Vagina (tissue), 2 donors: ENCODE results near the gene CFAP100. TPM values are rescaled to one million over a fixed set of nuclear protein-coding genes. Genes with fewer than 3 reads are reported as not detected.

Experiments used
- DNase-seq, 2 donors: peaks; one replicate each; pipeline ENCODE4 v3.0.0-alpha.2; 2017; ENCODE audit errors: extremely low spot score in 2 of 2
- H3K27ac ChIP-seq: fragments of 200-600 bp; sonication (generic); one replicate; pipeline ENCODE4 v1.5.1; 2019
- H3K27me3 ChIP-seq: fragments of 200-600 bp; sonication (generic); one replicate; pipeline ENCODE4 v1.5.1; 2019
- H3K36me3 ChIP-seq, 2 donors: fragments of 200-600 bp; sonication (generic); one replicate each; pipeline ENCODE4 v1.5.1; 2017 to 2019
- H3K4me1 ChIP-seq: fragments of 200-600 bp; sonication (generic); one replicate; pipeline ENCODE4 v1.5.1; 2019
- H3K4me3 ChIP-seq, 2 donors: fragments of 200-600 bp; sonication (generic); 1 replicate in 1 of 2; 2 replicates in 1 of 2; pipeline ENCODE4 v1.5.1; 2016 to 2019
- H3K9me3 ChIP-seq: fragments of 200-600 bp; sonication (generic); one replicate; pipeline ENCODE4 v1.5.1; 2019
- POLR2A ChIP-seq, 2 donors: fragments of 450-650 bp; IDR thresholded peaks; one replicate each; pipeline ENCODE4 v1.6.1; 2017; ENCODE audit warnings: antibody characterized with exemption in 2 of 2, mild to moderate bottlenecking in 2 of 2, moderate library complexity in 2 of 2
- POLR2AphosphoS5 ChIP-seq, 2 donors: sonication (generic); formaldehyde crosslinking; IDR thresholded peaks; one replicate each; pipeline ENCODE4 v1.9.0; 2017; ENCODE audit warnings: antibody characterized with exemption in 2 of 2, mild to moderate bottlenecking in 2 of 2, low read depth in 1 of 2; ENCODE audit not compliant: insufficient read depth in 1 of 2
- intact Hi-C: fragments of 100-400 bp; cut with DNase I; formaldehyde crosslinking; loops from one replicate; pipeline ENCODE4 v1.15.1; 2023
- total RNA-seq: library from RNA; depleted of rRNA; stranded (reverse); fragments of >200 nt; gene quantifications from one replicate; pipeline ENCODE4 v1.2.3, GENCODE V29; 2016
- TF ChIP-seq, protein P1 (sequence below), 3 experiments: fragments of 450-650 bp in 2 of 3; fragments of 200-600 bp in 1 of 3; sonication (generic) in 1 of 3; IDR thresholded peaks; one replicate each; pipeline ENCODE4 v1.5.1; 2017 to 2019; ENCODE audit warnings: antibody characterized with exemption in 3 of 3, mild to moderate bottlenecking in 2 of 3, moderate library complexity in 2 of 3

The CFAP100 gene
- total RNA-seq, 1 donor from 2014 or later: not detected

DNA sequence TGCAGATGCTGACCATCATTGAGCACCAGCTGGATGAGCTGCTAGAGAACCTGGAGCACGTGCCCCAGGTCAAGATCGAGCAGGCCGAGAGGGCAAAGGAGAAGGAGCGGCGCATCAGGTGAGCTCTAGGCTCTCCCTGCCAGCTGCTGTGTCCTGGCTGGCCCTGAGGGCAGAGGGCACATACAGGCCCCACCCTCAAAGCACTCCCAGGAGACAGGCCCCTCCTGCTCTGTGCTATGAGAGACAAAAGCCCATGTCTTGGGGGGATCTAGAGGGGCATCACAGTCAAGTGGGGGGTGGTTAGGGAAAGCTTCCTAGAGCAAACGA is 39.5 kb downstream of the CFAP100 start:
- Histone ChIP-seq H3K4me3 (no peak overlapping the region), H3K9me3 (no peaks in the 10 kb centered on the region), H3K4me1 (no peaks in the 10 kb centered on the region), H3K36me3 (peaks cover 0 to 18% of the 10 kb centered on the region in 2 donors), H3K27me3 (no peaks in the 10 kb centered on the region), H3K27ac (no peak overlapping the region)
- peak; percentile 56 to 89 for DNase-seq
- intact Hi-C loops: no loop called here
- TF ChIP-seq, protein P1, sequence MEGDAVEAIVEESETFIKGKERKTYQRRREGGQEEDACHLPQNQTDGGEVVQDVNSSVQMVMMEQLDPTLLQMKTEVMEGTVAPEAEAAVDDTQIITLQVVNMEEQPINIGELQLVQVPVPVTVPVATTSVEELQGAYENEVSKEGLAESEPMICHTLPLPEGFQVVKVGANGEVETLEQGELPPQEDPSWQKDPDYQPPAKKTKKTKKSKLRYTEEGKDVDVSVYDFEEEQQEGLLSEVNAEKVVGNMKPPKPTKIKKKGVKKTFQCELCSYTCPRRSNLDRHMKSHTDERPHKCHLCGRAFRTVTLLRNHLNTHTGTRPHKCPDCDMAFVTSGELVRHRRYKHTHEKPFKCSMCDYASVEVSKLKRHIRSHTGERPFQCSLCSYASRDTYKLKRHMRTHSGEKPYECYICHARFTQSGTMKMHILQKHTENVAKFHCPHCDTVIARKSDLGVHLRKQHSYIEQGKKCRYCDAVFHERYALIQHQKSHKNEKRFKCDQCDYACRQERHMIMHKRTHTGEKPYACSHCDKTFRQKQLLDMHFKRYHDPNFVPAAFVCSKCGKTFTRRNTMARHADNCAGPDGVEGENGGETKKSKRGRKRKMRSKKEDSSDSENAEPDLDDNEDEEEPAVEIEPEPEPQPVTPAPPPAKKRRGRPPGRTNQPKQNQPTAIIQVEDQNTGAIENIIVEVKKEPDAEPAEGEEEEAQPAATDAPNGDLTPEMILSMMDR (IDR thresholded peaks at IDR 0.05): no peak
- TF ChIP-seq POLR2AphosphoS5 (IDR thresholded peaks at IDR 0.05; ENCODE audit: insufficient read depth in 1 of 2, low read depth in 1 of 2) (no peak), POLR2A (IDR thresholded peaks at IDR 0.05) (no peak)

DNA sequence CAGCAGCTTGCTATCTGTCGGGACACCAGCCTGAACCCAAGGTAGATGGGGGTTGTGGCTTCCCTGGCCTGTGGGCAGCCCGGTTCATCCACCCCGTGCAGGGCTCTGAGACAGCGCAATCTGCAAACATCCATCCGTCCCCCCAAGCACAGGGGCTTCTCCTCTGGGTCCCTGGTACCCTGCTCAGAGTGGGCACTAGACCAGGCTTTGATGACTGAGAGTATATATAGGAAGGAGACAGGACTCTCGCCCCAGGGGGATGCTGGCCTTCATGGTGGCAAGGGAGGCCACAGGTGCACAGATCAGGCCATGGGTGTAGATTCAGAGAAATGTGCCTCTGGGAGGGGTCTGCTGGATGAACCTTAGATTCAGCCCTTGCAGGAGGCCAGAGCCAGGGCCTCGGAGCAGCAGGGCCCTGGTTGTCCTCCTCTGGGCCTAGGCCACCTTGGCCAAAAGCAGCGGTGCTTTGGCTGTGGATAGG is 40.3 kb downstream of the CFAP100 start:
- TF ChIP-seq POLR2AphosphoS5 (IDR thresholded peaks at IDR 0.05; ENCODE audit: insufficient read depth in 1 of 2, low read depth in 1 of 2): no peak
- peaks cover 0 to 18% of the 10 kb centered on the region in 2 donors for H3K36me3 ChIP-seq
- intact Hi-C loops: no loop called here
- peak in 1 of 2 donors; percentile 72 for DNase-seq
- H3K27me3 ChIP-seq: no peaks in the 10 kb centered on the region
- no peak overlapping the region for H3K4me3 ChIP-seq
- no peaks in the 10 kb centered on the region for H3K9me3 ChIP-seq
- H3K4me1 ChIP-seq: no peaks in the 10 kb centered on the region
- no peak overlapping the region for H3K27ac ChIP-seq

DNA sequence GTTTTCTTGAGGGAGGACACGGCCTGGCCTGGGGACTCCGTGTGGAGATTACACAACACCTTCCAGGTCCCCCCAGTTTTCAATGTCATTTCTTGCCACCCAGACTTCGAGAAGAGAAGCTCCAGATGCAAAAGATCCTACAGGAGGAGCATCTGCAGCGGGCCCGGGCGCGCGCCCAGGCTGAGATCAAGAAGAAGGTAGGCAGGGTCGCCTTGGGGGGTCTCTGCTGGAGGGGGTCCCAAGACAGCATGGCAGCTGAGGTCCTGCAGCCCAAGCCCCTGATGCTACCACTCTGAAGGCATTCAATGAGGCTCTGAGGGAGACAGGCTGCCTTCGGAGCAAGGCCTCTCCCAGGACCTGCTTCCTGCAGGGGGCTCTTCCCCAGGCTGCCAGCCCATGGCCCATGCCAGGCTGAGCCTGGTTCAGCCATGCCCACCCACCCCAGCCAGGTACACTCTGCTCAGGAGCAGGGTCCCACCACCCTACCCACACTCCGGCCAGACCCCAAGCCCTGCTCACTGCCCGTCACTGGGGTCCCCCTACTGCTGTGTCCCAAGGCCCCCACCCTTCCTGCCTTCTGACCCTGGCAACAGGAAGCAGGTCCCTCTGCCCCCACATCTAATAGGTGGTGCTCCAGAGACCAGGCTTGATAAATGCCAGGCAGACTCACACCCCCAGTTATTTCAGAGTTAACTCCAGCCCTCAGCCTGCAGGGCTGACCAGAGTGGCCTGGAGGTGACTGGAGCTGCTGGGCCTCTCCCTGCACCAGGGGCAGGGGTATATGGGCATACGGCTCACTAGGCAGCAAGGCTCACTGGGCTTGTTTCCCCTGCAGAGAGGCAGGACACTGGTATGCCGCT is 41.0 kb downstream of the CFAP100 start:
- peaks cover 0 to 18% of the 10 kb centered on the region in 2 donors for H3K36me3 ChIP-seq
- no peak overlapping the region for H3K27ac ChIP-seq
- DNase-seq: peak in 1 of 2 donors; percentile 65
- no peaks in the 10 kb centered on the region for H3K27me3 ChIP-seq
- intact Hi-C loops: no loop called here
- TF ChIP-seq, protein P1 (IDR thresholded peaks at IDR 0.05): no peak
- TF ChIP-seq POLR2A (IDR thresholded peaks at IDR 0.05): no peak
- TF ChIP-seq POLR2AphosphoS5 (IDR thresholded peaks at IDR 0.05; ENCODE audit: insufficient read depth in 1 of 2, low read depth in 1 of 2): no peak
- H3K4me3 ChIP-seq: no peak overlapping the region
- H3K9me3 ChIP-seq: no peaks in the 10 kb centered on the region
- H3K4me1 ChIP-seq: no peaks in the 10 kb centered on the region

DNA sequence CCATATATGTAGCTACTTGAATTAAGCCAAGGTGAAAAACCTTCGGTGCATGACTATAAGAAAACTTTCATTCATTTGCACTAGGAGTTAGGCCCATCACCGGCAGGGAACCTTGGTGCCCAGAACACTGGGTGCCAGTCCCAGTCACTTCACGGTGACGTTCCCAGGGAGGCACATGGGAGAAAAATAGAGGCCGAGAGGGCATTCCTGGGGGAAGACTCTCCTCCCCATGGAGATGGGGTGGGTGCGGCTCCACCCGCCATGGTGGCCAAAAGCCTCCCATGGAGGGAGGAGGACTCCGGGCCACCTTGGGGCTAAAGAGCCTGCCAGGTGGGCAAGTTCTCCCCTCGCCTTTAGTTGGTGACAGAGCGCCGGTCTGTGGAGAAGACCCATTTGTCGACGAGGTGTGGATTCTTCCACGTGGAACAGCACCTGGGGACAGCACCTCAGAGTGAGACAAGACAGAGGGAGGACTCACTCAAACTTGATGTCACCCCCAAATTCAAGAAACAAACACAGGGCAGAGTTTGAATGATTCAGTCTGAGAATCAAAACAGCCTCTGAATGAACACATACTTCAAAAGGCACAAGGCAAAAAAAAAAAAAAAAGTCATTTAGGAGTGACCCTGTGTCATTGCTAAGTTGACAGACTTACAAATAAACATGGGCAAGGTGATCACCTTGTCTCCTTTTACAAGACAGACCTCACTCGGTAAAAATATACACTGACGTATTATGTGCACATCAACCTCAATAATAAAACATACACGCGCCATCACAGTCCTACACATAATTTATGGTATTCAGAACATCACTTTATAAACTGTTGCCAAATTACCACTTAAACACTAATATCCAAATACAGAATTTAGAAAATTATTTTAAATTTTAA is 42.4 kb downstream of the CFAP100 start:
- no peak overlapping the region for H3K27ac ChIP-seq
- no peaks in the 10 kb centered on the region for H3K9me3 ChIP-seq
- TF ChIP-seq POLR2AphosphoS5 (IDR thresholded peaks at IDR 0.05; ENCODE audit: insufficient read depth in 1 of 2, low read depth in 1 of 2): no peak
- no peaks in the 10 kb centered on the region for H3K4me1 ChIP-seq
- peaks cover 0 to 18% of the 10 kb centered on the region in 2 donors for H3K36me3 ChIP-seq
- intact Hi-C loops: no loop called here
- no peak overlapping the region for H3K4me3 ChIP-seq
- H3K27me3 ChIP-seq: no peaks in the 10 kb centered on the region
- peak in 1 of 2 donors; percentile 40 for DNase-seq

DNA sequence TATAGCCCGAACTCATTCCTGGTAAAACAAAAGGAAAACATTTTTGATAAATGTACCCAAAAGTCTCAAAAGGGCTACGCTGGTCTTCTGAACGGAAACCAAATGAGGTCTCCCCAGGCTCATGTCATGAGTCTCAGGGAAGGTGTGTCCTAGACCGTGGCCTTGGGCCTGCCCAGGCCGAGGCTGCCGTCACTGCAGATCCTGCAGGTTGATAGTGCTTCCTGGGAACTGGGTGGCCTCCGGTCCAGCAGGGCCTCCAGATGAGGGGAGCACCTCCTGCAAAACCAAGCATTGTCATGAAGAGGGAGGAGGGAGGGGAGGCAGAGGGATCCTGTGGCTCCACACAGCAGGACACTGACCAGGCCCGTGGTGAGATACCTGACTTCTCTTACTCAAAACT is 43.5 kb downstream of the CFAP100 start:
- TF ChIP-seq, protein P1 (IDR thresholded peaks at IDR 0.05): no peak
- no peaks in the 10 kb centered on the region for H3K9me3 ChIP-seq
- H3K4me1 ChIP-seq: no peaks in the 10 kb centered on the region
- intact Hi-C loops: no loop called here
- H3K27me3 ChIP-seq: no peaks in the 10 kb centered on the region
- DNase-seq: no peak
- peaks cover 0 to 20% of the 10 kb centered on the region in 2 donors for H3K36me3 ChIP-seq
- no peak overlapping the region for H3K4me3 ChIP-seq
- H3K27ac ChIP-seq: no peak overlapping the region
